Stimulated activated CD8-positive, alpha-beta memory T cell treated with anti-CD3 and anti-CD28 coated beads, Interleukin-4, amount 100 ng/mL, for 24 hours (primary cell): ENCODE data around the gene ZBTB24.

Source experiments
- DNase-seq: peaks from one replicate; pipeline ENCODE4 v3.0.0-alpha.2; 2020; ENCODE audit warnings: low read depth

The ZBTB24 gene

GRCh38 chr6:109449795-109450673, 33.0 kb downstream of the ZBTB24 start:
- no peak for DNase-seq

DNA sequence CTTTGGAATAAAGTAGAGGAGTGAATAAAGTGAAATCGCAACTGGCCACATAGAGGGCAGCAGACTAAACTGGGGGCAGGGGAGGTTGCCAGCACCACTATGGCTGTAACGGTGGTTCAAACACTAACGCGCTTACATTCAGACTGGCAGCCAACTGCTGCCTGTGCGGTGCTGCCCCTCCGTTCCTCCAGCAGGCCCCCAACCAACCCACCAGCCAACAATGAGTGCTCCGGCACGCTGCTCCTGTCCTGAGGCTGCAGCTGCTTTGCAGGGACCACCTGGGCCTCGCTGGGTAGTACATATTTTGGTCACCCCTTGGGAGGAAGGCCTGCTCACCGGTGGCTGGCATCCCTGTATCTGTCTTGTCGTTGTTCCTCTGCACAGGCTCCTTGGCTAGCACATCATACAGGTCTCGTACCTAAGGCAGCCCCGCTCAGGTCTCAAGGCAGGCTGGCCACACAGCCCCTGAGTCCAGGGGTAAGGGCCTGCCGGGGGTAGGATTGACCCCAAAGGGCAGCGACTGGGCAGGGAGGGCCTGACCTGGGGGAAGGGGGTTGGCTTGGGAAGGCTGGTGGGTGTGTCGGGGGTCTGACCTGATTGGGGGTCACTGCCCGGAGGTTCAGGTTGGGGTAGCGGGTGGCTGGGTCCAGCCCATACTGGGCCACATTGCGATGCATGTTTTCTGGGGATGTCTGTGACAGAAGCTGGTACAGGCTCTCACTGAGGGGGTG, 33.8 kb downstream of the ZBTB24 start:
- no peak for DNase-seq

- DNase-seq: no peak
Observed at GRCh38 chr6:109448615-109449014, 34.4 kb downstream of the ZBTB24 start.

GRCh38 chr6:109447878-109448555, 35.0 kb downstream of the ZBTB24 start:
- no peak for DNase-seq

- DNase-seq: no peak
Observed at GRCh38 chr6:109447087-109447486, 35.9 kb downstream of the ZBTB24 start.

- no peak for DNase-seq
Observed at GRCh38 chr6:109446541-109446940, 36.5 kb downstream of the ZBTB24 start.

GRCh38 chr6:109446072-109446471, 36.9 kb downstream of the ZBTB24 start:
- no peak for DNase-seq

DNA sequence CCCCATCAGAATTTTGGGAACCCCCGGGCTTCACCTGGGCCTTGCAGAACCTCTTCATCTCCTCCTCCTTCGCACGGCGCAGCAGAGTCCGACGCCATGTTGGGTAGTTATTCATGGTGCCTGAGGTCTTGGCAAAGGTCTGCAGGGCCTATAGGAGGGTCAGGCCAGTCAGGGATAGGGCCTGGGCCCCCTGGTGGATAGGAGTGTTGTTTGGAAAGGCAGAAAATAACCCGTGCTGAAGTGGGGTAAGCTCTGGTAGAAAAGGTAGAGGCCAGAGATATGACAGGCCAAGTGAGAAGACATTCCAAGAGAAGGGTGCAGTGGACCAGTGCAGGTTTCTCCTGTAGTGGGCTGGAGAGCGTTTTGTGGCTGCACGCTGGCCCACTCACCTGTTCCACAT, 37.6 kb downstream of the ZBTB24 start:
- no peak for DNase-seq

DNA sequence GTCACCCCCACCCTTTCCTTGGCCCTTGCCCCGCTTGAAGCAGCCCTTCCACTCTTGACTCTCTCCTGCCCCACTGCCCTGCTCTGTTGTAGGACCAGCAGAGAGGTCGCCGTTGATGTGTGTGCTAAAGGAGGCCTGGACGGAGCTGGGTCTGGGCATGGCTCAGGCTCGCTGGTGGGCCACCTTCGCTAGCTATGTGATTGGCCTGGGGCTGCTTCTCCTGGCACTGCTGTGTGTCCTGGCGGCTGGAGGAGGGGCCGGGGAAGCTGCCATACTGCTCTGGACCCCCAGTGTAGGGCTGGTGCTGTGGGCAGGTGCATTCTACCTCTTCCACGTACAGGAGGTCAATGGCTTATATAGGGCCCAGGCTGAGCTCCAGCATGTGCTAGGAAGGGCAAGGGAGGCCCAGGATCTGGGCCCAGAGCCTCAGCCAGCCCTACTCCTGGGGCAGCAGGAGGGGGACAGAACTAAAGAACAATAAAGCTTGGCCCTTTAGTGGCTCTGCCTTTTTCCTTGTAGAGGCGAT, 39.5 kb downstream of the ZBTB24 start:
- no peak for DNase-seq

- DNase-seq: no peak
Observed at GRCh38 chr6:109442393-109442924, 40.6 kb downstream of the ZBTB24 start.

GRCh38 chr6:109441069-109441816, 41.8 kb downstream of the ZBTB24 start:
- DNase-seq: no peak

DNA sequence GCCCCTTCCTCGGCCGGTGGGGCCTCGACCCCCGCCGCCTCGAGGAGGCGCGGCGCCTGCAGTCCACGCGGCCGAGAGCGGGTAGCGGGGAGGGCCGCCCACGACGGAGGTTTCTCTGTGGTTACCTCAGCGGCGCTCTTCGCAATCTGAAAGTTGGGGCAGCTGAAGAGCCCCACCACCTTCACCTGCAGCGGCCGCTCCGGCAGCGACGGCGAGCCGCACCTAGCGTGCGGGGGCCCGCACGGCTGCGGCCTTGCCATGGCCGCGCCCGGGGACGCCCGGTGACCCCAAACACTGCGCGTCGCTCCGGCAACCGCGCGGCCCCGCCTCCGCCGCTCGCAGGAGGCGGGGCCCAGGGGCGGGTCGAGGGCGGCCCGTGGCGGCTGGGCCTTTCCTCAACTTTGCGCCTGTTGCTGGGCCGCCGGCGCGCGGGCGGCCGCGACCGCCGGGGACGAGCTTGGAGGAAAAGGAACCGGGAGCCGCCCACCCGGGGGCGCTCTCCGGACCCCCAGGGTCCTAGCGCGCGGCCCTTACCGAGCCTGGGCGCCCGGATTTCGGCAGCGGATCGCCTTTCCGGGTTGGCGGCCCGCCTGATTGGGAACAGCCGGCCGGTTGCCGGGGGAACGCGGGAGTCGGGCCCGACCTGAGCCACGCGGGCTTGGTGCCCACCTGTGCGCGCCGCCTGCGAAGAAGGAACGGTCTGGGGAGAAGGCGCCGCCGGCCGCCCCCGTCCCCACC, 42.5 kb downstream of the ZBTB24 start, which contains the start of the genes PPIL6 and SMPD2:
TSS of gene PPIL6 (minus strand) at position 298 of the 738 bp plus-strand sequence. CDS start at position 260, 38 bp downstream.
TSS of gene SMPD2 (plus strand) at position 394 of the 738 bp plus-strand sequence. CDS start 398 bp downstream, outside the sequence.
- peak; percentile 69 for DNase-seq

- no peak for DNase-seq
Observed at GRCh38 chr6:109436041-109436440, 47.0 kb downstream of the ZBTB24 start.

- DNase-seq: no peak
Observed at GRCh38 chr6:109434456-109434855, 48.6 kb downstream of the ZBTB24 start.

GRCh38 chr6:109429496-109429895, 53.5 kb downstream of the ZBTB24 start:
- no peak for DNase-seq

- no peak for DNase-seq
Observed at GRCh38 chr6:109428889-109429477, 54.0 kb downstream of the ZBTB24 start.

DNA sequence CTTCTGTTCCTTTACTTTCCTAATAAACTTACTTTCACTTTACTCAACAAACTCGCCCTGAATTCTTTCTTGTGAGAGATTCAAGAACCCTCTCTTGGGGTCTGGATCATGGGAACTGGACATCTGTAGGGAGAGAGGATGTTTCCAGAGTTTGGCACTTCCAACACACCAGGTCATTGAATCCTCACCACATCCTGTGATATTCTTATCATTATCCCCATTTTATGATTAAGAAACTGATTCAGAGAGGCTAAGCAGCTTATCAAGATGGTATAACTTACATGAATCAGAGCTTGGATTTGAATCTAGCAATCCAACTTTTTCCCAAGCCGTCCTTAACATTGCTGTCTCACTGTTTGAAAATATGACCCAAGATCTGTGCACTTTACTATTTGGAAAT, 58.1 kb downstream of the ZBTB24 start:
- no peak for DNase-seq

DNA sequence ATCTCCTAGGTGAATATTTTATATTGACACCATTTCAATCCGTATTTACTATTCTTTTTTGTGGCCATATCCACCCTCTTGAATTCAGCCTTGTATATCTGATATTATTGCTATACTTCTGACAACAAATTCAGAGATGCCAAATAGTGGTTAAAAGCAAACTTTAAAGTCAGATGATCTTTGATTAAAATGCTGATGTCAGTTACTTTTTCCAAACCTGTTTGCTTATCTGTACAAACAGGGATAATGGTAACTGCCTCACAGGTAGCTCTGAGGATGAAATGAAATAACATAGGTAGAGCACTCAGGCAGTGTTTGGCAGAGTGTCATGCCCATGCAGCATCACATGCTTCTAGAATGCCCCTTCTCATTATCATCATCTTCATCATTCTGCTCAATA, 61.8 kb downstream of the ZBTB24 start:
- DNase-seq: no peak

GRCh38 chr6:109420751-109421150, 62.3 kb downstream of the ZBTB24 start:
- DNase-seq: no peak

- no peak for DNase-seq
Observed at GRCh38 chr6:109417646-109418045, 65.4 kb downstream of the ZBTB24 start.
